Islet precursor cell (in vitro differentiated cells): Measurements from ENCODE around the gene FILIP1.

Experiments used
- DNase-seq: peaks from one replicate; pipeline ENCODE4 v3.0.0-alpha.2; 2018

FILIP1 gene

GRCh38 chr6:75331151-75331550 is 162.4 kb downstream of the FILIP1 start:
- DNase-seq = no peak

GRCh38 chr6:75329703-75330102 is 163.9 kb downstream of the FILIP1 start:
- DNase-seq = no peak

- DNase-seq = no peak
Measured at GRCh38 chr6:75327807-75328206, 165.8 kb downstream of the FILIP1 start.

- no peak for DNase-seq
Measured at GRCh38 chr6:75326557-75327258, 166.9 kb downstream of the FILIP1 start.

GRCh38 chr6:75318900-75319299 is 174.7 kb downstream of the FILIP1 start:
- no peak for DNase-seq

GRCh38 chr6:75317503-75318206 is 175.9 kb downstream of the FILIP1 start:
- DNase-seq = peak; percentile 65

GRCh38 chr6:75315978-75316377 is 177.6 kb downstream of the FILIP1 start:
- DNase-seq = no peak

GRCh38 chr6:75308250-75308988 is 185.2 kb downstream of the FILIP1 start:
- DNase-seq = peak; percentile 69

- DNase-seq = no peak
Measured at GRCh38 chr6:75307364-75308004, 186.1 kb downstream of the FILIP1 start.

- no peak for DNase-seq
Measured at GRCh38 chr6:75306064-75306463, 187.5 kb downstream of the FILIP1 start.

GRCh38 chr6:75305573-75305972 is 188.0 kb downstream of the FILIP1 start:
- no peak for DNase-seq

GRCh38 chr6:75302280-75302679 is 191.3 kb downstream of the FILIP1 start:
- DNase-seq = no peak

GRCh38 chr6:75301537-75301936 is 192.1 kb downstream of the FILIP1 start:
- DNase-seq = no peak

- DNase-seq = no peak
Measured at GRCh38 chr6:75301088-75301487, 192.5 kb downstream of the FILIP1 start.

GRCh38 chr6:75300531-75300855 is 193.1 kb downstream of the FILIP1 start:
- no peak for DNase-seq

- no peak for DNase-seq
Measured at GRCh38 chr6:75299801-75300530, 193.6 kb downstream of the FILIP1 start.

- DNase-seq = no peak
Measured at GRCh38 chr6:75296811-75297779, 196.5 kb downstream of the FILIP1 start.

GRCh38 chr6:75292555-75292954 is 201.0 kb downstream of the FILIP1 start:
- no peak for DNase-seq

- no peak for DNase-seq
Measured at GRCh38 chr6:75291744-75292143, 201.9 kb downstream of the FILIP1 start.

GRCh38 chr6:75291331-75291730 is 202.3 kb downstream of the FILIP1 start:
- DNase-seq = no peak

GRCh38 chr6:75290136-75290945 is 203.3 kb downstream of the FILIP1 start:
- DNase-seq = no peak
